SJSA1 (cell line): Measurements from ENCODE around the gene DUSP22. TPM values are rescaled to one million over a fixed set of nuclear protein-coding genes. Genes with fewer than 3 reads are reported as not detected.

ENCODE experiments used
- DNase-seq, 2 experiments: peaks; one replicate each; pipeline ENCODE4 v3.0.0-alpha.2; 2015 to 2020; ENCODE audit warnings: low spot score in 2 of 2, low read depth in 1 of 2
- H3K27ac ChIP-seq: fragments of 250-450 bp; sonication (Bioruptor Pico); 2 replicates; pipeline ENCODE4 v1.5.1; 2020; ENCODE audit warnings: mild to moderate bottlenecking, moderate library complexity
- H3K27me3 ChIP-seq: fragments of 250-450 bp; sonication (Bioruptor Pico); replicated peaks from 2 replicates; pipeline ENCODE4 v1.5.1; 2020; ENCODE audit warnings: mild to moderate bottlenecking, moderate library complexity
- H3K36me3 ChIP-seq: fragments of 250-450 bp; sonication (Bioruptor Pico); 2 replicates; pipeline ENCODE4 v1.5.1; 2020; ENCODE audit warnings: mild to moderate bottlenecking
- H3K4me1 ChIP-seq: fragments of 250-450 bp; sonication (Bioruptor Pico); replicated peaks from 2 replicates; pipeline ENCODE4 v1.6.1; 2021; ENCODE audit warnings: mild to moderate bottlenecking
- H3K4me3 ChIP-seq: fragments of 250-450 bp; sonication (Bioruptor Pico); 2 replicates; pipeline ENCODE4 v1.5.1; 2020; ENCODE audit warnings: mild to moderate bottlenecking
- H3K9me3 ChIP-seq: fragments of 250-450 bp; sonication (Bioruptor Pico); replicated peaks from 2 replicates; pipeline ENCODE4 v1.5.1; 2020; ENCODE audit warnings: mild to moderate bottlenecking
- total RNA-seq: library from RNA; depleted of rRNA; stranded (reverse); fragments of >200 nt; shearing (Covaris generic); gene quantifications from 2 replicates; pipeline ENCODE4 v1.2.3, GENCODE V29; 2014

Gene DUSP22
- total RNA-seq, 1 experiment from 2014 or later, result 13.2 TPM

GRCh38 chr6:315226-315625, 22.9 kb downstream of the DUSP22 start:
- Histone ChIP-seq H3K9me3 (no peaks in the 10 kb centered on the region), H3K27me3 (no peaks in the 10 kb centered on the region), H3K4me3 (no peak overlapping the region), H3K4me1 (no peaks in the 10 kb centered on the region), H3K27ac (no peak overlapping the region), H3K36me3 (no peaks in the 10 kb centered on the region)
- no peak for DNase-seq

DNA sequence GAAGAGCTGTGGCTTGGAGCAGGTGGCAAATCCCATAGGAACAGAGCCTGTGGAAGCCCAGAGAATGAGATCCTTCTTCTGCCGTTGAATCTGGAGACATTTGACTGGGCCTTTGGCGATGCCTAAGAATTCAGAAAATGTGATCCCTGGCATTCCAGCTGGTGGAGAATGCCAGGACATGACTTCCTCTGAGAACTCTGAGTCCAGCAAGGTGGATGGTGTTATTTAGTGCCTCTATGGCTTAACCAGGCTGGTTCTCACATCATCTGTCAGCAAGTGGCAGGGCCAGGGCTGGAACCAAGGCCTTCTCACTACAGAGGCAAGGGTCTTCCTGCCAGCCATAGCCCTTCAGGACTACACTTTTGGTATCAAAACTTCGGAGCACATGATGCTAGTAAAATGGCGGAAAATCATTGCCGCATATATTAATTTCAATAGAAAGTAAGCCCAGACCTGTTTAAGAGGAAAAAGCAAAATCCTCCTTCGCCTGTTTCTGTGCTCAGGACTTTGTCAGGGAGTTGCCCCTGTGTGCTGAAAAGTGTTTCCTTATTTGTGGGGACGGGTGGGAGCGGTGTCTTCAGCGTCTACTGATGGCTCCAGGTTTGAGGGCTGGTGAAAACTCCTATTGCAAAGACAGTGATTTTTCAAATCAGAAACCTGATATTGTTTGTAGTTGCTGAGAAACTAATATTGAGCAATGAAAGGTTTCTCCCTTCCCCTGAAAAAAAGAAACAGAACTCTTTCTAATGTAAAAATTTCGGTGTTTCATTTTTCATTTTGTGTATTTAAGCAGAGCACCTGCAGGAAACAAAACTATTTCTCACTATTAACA, 23.9 kb downstream of the DUSP22 start:
- no peak overlapping the region for H3K27ac ChIP-seq
- H3K9me3 ChIP-seq, result no peaks in the 10 kb centered on the region

GRCh38 chr6:316753-317038, 24.4 kb downstream of the DUSP22 start:
- no peak for DNase-seq
- H3K9me3 ChIP-seq, result no peaks in the 10 kb centered on the region

More for the DNA sequence above, 23.9 kb downstream of the DUSP22 start:
- DNase-seq, result no peak
- Histone ChIP-seq H3K27me3 (no peaks in the 10 kb centered on the region), H3K4me1 (no peaks in the 10 kb centered on the region), H3K4me3 (no peak overlapping the region), H3K36me3 (no peaks in the 10 kb centered on the region)

DNA sequence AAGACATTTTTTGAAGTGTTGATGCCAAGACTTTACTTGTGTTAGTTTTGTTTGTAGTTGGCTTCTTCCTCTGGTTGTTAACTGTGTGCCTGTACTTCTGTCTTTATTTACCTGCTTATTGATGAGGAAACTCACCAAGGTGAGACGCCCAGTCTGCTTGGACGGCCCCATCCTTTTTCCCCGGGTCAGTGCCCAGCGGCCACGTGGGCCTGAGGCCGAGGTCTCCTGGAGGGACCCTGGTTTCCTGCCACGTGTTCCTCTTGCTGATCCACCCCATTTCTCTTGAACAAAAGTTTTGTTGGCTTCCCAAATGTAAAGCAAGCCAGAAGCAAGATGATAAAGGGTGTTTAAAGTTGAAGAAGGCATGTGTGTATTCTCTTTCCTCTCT, 24.8 kb downstream of the DUSP22 start:
- H3K27ac ChIP-seq, result no peak overlapping the region
- no peaks in the 10 kb centered on the region for H3K36me3 ChIP-seq
- no peaks in the 10 kb centered on the region for H3K27me3 ChIP-seq

More at GRCh38 chr6:316753-317038, 24.4 kb downstream of the DUSP22 start:
- Histone ChIP-seq H3K4me1 (no peaks in the 10 kb centered on the region), H3K4me3 (no peak overlapping the region), H3K27me3 (no peaks in the 10 kb centered on the region), H3K36me3 (no peaks in the 10 kb centered on the region), H3K27ac (no peak overlapping the region)

GRCh38 chr6:317448-318144, 25.3 kb downstream of the DUSP22 start:
- no peaks in the 10 kb centered on the region for H3K27me3 ChIP-seq
- H3K4me1 ChIP-seq, result no peaks in the 10 kb centered on the region
- no peak for DNase-seq
- no peaks in the 10 kb centered on the region; the same call in 1 of the 2 replicates for H3K9me3 ChIP-seq
- H3K4me3 ChIP-seq, result no peak overlapping the region
- H3K27ac ChIP-seq, result no peak overlapping the region
- no peaks in the 10 kb centered on the region for H3K36me3 ChIP-seq

More for the DNA sequence above, 24.8 kb downstream of the DUSP22 start:
- no peaks in the 10 kb centered on the region for H3K9me3 ChIP-seq
- no peaks in the 10 kb centered on the region for H3K4me1 ChIP-seq
- DNase-seq, result no peak
- H3K4me3 ChIP-seq, result no peak overlapping the region

- Histone ChIP-seq H3K4me1 (no peaks in the 10 kb centered on the region), H3K9me3 (no peaks in the 10 kb centered on the region; the same call in 1 of the 2 replicates), H3K36me3 (no peaks in the 10 kb centered on the region), H3K27me3 (no peaks in the 10 kb centered on the region), H3K27ac (no peak overlapping the region), H3K4me3 (no peak overlapping the region)
- DNase-seq, result no peak
Measured at GRCh38 chr6:318243-318890, 26.1 kb downstream of the DUSP22 start.

GRCh38 chr6:319177-320131, 27.2 kb downstream of the DUSP22 start:
- no peak for DNase-seq
- Histone ChIP-seq H3K4me3 (no peak overlapping the region), H3K4me1 (no peaks in the 10 kb centered on the region), H3K27ac (no peak overlapping the region), H3K36me3 (no peaks in the 10 kb centered on the region), H3K27me3 (no peaks in the 10 kb centered on the region), H3K9me3 (no peaks in the 10 kb centered on the region; the same call in 1 of the 2 replicates)

DNA sequence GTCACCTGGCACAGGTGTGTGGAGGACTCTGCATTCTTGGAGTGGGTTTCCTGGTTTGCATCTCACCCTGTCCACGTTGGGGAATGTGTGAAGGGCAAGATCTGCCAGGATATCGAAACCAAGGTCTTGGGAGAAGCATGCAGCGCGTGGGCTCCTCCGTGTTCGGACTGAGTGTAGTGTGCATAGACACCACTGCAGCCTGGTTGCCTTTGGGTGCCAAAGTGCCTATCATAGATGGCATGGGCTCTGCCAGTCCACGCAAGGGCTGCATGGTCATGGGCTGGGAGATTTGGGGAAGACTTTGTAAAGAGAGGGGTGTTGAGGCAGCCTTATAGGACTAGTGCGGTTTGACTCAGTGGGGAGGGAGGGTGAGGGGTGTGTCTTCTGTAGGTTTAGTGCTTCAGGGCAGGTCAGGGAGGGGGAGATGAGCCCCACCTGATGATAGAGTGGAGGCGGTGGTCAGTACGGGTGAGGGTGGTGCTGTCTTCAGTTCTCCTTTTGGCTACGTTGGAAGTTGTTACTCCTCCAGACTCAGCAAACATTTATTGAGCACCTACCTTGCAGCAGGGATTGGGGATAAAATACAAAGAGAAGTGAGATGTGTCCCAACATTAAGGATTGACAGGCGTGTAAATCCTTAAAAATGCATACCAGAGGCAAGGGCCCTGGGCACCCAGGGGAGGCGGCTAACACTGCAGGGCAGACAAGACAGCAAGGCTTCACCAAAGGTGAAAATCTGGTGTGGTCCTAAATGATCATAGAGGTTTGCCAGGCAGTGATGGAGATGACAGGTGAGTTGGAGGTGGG, 28.3 kb downstream of the DUSP22 start:
- Histone ChIP-seq H3K27ac (no peak overlapping the region), H3K4me3 (no peak overlapping the region), H3K9me3 (no peaks in the 10 kb centered on the region; the same call in 1 of the 2 replicates), H3K4me1 (no peaks in the 10 kb centered on the region), H3K27me3 (no peaks in the 10 kb centered on the region), H3K36me3 (no peaks in the 10 kb centered on the region)
- no peak for DNase-seq

GRCh38 chr6:321158-321438, 28.8 kb downstream of the DUSP22 start:
- Histone ChIP-seq H3K27me3 (no peaks in the 10 kb centered on the region), H3K4me3 (no peak overlapping the region), H3K9me3 (no peaks in the 10 kb centered on the region; the same call in 1 of the 2 replicates), H3K27ac (no peak overlapping the region), H3K36me3 (no peaks in the 10 kb centered on the region), H3K4me1 (no peaks in the 10 kb centered on the region)
- DNase-seq, result no peak

DNA sequence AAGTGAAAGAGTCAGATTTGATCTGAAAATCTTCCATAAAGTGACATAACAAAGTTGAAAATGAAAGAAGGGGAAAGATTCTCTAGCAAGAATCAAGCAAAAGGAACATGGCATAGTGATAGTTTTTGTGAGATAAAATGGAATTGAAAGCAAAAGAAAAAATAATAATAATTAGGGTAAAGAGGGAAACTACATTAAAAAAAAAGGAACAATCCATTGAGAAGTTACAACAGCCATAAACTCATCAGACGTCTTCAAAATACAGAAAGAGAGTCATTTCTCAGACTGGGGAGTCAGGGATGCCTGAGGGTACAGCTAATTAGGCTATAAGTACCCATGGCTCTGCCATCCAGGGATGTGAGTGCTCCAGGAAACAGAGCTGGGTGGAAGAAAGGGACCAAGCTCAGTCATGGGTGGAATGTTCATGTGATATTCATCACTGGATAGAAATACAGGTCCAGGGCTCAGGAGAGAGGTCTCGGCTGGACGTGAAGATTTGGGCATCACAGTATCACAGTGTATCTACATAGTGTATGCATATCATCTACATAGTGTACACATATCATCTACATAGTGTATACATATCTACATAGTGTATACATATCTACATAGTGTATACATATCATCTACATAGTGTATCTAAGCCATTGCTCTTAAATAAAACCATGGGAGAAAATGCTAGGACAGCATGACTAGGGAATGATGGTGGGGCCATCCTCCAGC, 29.4 kb downstream of the DUSP22 start:
- no peak overlapping the region for H3K27ac ChIP-seq
- no peaks in the 10 kb centered on the region for H3K36me3 ChIP-seq
- no peaks in the 10 kb centered on the region for H3K4me1 ChIP-seq
- DNase-seq, result no peak
- no peaks in the 10 kb centered on the region; the same call in 1 of the 2 replicates for H3K9me3 ChIP-seq
- H3K4me3 ChIP-seq, result no peak overlapping the region
- H3K27me3 ChIP-seq, result no peaks in the 10 kb centered on the region

DNA sequence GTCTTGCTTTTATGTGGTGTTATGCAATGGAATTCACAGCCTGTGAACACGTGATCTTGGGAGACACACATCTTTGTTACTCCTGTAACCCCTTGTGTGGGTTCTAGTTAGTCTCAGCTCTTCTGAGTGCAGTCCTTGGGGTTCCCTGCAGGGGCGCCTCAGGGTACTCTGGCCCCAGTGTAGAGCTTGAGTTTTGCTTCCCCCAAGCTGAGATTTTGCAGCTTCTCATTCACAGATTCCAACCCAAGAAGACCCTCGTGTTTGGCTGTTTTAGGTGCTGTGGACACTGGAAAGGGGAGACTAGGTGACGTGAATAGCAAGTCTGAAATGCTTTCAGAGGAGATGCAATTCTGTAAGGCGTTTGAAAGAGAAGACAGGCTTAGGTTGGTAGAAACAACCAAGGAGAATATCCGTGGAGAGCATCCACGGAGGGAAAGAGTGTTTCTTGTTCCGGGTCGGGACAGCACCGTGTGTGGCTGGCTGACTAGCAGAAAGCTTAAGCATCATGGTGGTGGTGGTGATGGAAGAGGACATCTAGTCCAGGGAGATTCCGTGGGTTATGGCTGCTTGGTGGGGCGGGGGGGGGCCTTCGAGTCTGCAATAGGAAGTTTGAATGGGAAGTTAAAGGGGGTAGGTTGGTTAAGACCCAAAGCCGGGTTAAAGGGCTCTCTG, 30.1 kb downstream of the DUSP22 start:
- no peak for DNase-seq
- peaks cover under 1% of the 10 kb centered on the region for H3K4me1 ChIP-seq
- no peaks in the 10 kb centered on the region; the same call in 1 of the 2 replicates for H3K9me3 ChIP-seq
- no peak overlapping the region for H3K27ac ChIP-seq
- H3K4me3 ChIP-seq, result no peak overlapping the region
- H3K27me3 ChIP-seq, result no peaks in the 10 kb centered on the region
- no peaks in the 10 kb centered on the region for H3K36me3 ChIP-seq
